Liver (tissue), 9 donors: Measurements from ENCODE around the gene KLF5. TPM values are rescaled to one million over a fixed set of nuclear protein-coding genes. Genes with fewer than 3 reads are reported as not detected.

Experiments
- DNase-seq: peaks from one replicate; pipeline ENCODE4 v3.0.0-alpha.2; 2017; ENCODE audit warnings: low spot score
- H3K27ac ChIP-seq, 2 donors: one replicate each; pipeline ENCODE4 v1.7.0; 2013; ENCODE audit warnings: inconsistent platforms in 2 of 2, low read length in 2 of 2, control low read depth in 1 of 2, low read depth in 1 of 2, mild to moderate bottlenecking in 1 of 2
- H3K27me3 ChIP-seq, 4 donors: one replicate each; pipeline versions ENCODE4 v1.6.1 to v1.7.0; 2013; ENCODE audit warnings: low read length in 3 of 4, inconsistent platforms in 1 of 4, mild to moderate bottlenecking in 1 of 4, moderate library complexity in 1 of 4; ENCODE audit not compliant: control insufficient read depth in 4 of 4, insufficient read depth in 4 of 4
- H3K36me3 ChIP-seq, 4 donors: one replicate each; pipeline versions ENCODE4 v1.6.1 to v1.7.0; 2013; ENCODE audit warnings: low read length in 3 of 4, mild to moderate bottlenecking in 3 of 4, low read depth in 1 of 4, moderate library complexity in 1 of 4; ENCODE audit not compliant: control insufficient read depth in 4 of 4, insufficient read depth in 3 of 4
- H3K4me1 ChIP-seq, 4 donors: one replicate each; pipeline versions ENCODE4 v1.6.1 to v1.7.0; 2013; ENCODE audit warnings: low read length in 3 of 4, mild to moderate bottlenecking in 3 of 4, moderate library complexity in 1 of 4; ENCODE audit not compliant: control insufficient read depth in 4 of 4, insufficient read depth in 4 of 4
- H3K4me3 ChIP-seq, 3 donors: one replicate each; pipeline versions ENCODE4 v1.6.1 to v1.7.0; 2013; ENCODE audit warnings: low read length in 3 of 3, control low read depth in 1 of 3, low read depth in 1 of 3, mild to moderate bottlenecking in 1 of 3
- H3K9ac ChIP-seq, 2 donors: one replicate each; pipeline ENCODE4 v1.7.0; 2013; ENCODE audit warnings: low read length in 2 of 2, mild to moderate bottlenecking in 2 of 2, moderate library complexity in 2 of 2, control low read depth in 1 of 2, low read depth in 1 of 2
- H3K9me3 ChIP-seq, 4 donors: one replicate each; pipeline versions ENCODE4 v1.6.1 to v1.7.0; 2013; ENCODE audit warnings: low read length in 3 of 4; ENCODE audit not compliant: control insufficient read depth in 4 of 4
- ATF3 ChIP-seq: IDR thresholded peaks from 2 replicates; pipeline ENCODE4 v1.6.1; 2016; ENCODE audit warnings: antibody characterized with exemption
- CTCF ChIP-seq: fragments of 150-350 bp; IDR thresholded peaks from 2 replicates; pipeline ENCODE4 v1.5.1; 2017; ENCODE audit warnings: improper control_type of control experiment, low read depth, low read length; ENCODE audit not compliant: missing input control
- EGR1 ChIP-seq, 2 donors: IDR thresholded peaks; 2 replicates each; pipeline ENCODE4 v1.6.1; 2016 to 2018; ENCODE audit warnings: antibody characterized with exemption in 2 of 2, low read depth in 2 of 2
- FOXA1 ChIP-seq: IDR thresholded peaks from 2 replicates; pipeline ENCODE4 v1.6.1; 2016; ENCODE audit warnings: antibody characterized with exemption
- FOXA2 ChIP-seq: IDR thresholded peaks from 2 replicates; pipeline ENCODE4 v1.6.1; 2016; ENCODE audit warnings: antibody characterized with exemption
- GABPA ChIP-seq, 2 donors: IDR thresholded peaks in 1 of 2; conservative IDR thresholded peaks in 1 of 2; 2 replicates each; pipeline ENCODE4 v1.6.1; 2016; ENCODE audit warnings: antibody characterized with exemption in 2 of 2, mild to moderate bottlenecking in 1 of 2, moderate library complexity in 1 of 2
- HNF4A ChIP-seq, 2 donors: conservative IDR thresholded peaks; 2 replicates each; pipeline ENCODE4 v1.6.1; 2016; ENCODE audit warnings: antibody characterized with exemption in 2 of 2, mild to moderate bottlenecking in 2 of 2
- HNF4G ChIP-seq: IDR thresholded peaks from 2 replicates; pipeline ENCODE4 v1.6.1; 2016; ENCODE audit warnings: antibody characterized with exemption
- MAX ChIP-seq: IDR thresholded peaks from 2 replicates; pipeline ENCODE4 v1.6.1; 2016; ENCODE audit warnings: antibody characterized with exemption
- NR2F2 ChIP-seq: IDR thresholded peaks from 2 replicates; pipeline ENCODE4 v1.6.1; 2016; ENCODE audit warnings: antibody characterized with exemption
- RAD21 ChIP-seq, 2 donors: IDR thresholded peaks; 2 replicates each; pipeline ENCODE4 v1.6.1; 2016; ENCODE audit warnings: antibody characterized with exemption in 2 of 2, mild to moderate bottlenecking in 2 of 2
- REST ChIP-seq: IDR thresholded peaks from 2 replicates; pipeline ENCODE4 v1.6.1; 2016; ENCODE audit warnings: antibody characterized with exemption, mild to moderate bottlenecking
- RXRA ChIP-seq, 2 donors: IDR thresholded peaks; 2 replicates each; pipeline ENCODE4 v1.6.1; 2017 to 2018; ENCODE audit warnings: antibody characterized with exemption in 2 of 2, mild to moderate bottlenecking in 1 of 2
- SP1 ChIP-seq: IDR thresholded peaks from 2 replicates; pipeline ENCODE4 v1.6.1; 2018; ENCODE audit warnings: antibody characterized with exemption, mild to moderate bottlenecking
- TAF1 ChIP-seq: conservative IDR thresholded peaks from 2 replicates; pipeline ENCODE4 v1.6.1; 2016; ENCODE audit warnings: antibody characterized with exemption, mild to moderate bottlenecking
- YY1 ChIP-seq: IDR thresholded peaks from 2 replicates; pipeline ENCODE4 v1.6.1; 2016; ENCODE audit warnings: antibody characterized with exemption, mild to moderate bottlenecking
- ZBTB33 ChIP-seq: IDR thresholded peaks from 2 replicates; pipeline ENCODE4 v1.6.1; 2016; ENCODE audit warnings: antibody characterized with exemption
- WGBS: extraction: QIAGEN DNeasy Blood & Tissue Kit; methylation state at CpG from one replicate; pipeline ENCODE4 v1.1.7; 2013; 5-methylcytosine and 5-hydroxymethylcytosine counted together
- polyA plus RNA-seq, 2 donors: library from polyadenylated mRNA; stranded (reverse) in 1 of 2; unstranded in 1 of 2; fragments of 200-250 nt in 1 of 2; fragments of >200 nt in 1 of 2; fragmentation: Nextera tagmentation in 1 of 2; extraction: Ambion mirVana in 1 of 2; gene quantifications; one replicate each; pipeline versions ENCODE4 v1.2.1 to v1.2.3, GENCODE V29; 2013 to 2015
- total RNA-seq, 2 donors: library from RNA; depleted of rRNA; stranded (reverse); fragments of >200 nt; gene quantifications; one replicate each; pipeline ENCODE4 v1.2.3, GENCODE V29; 2014
- donor health status: healthy.
- donor health status: healthy.
- donor health status: healthy.
- donor health status: healthy.
- donor health status: healthy.

KLF5 gene
- total and polyA plus RNA-seq, 4 donors = 0.25 to 0.61 (median 0.36) TPM

- TF ChIP-seq REST (no peak), GABPA (IDR thresholded peaks at IDR 0.05 in 1 of 2, conservative IDR thresholded peaks at IDR 0.05 in 1 of 2) (no peak), MAX (no peak), HNF4A (conservative IDR thresholded peaks at IDR 0.05) (no peak), EGR1 (IDR thresholded peaks at IDR 0.05; ENCODE audit: low read depth in 2 of 2) (no peak), RXRA (IDR thresholded peaks at IDR 0.05) (no peak), ATF3 (no peak), FOXA1 (no peak), NR2F2 (no peak), SP1 (no peak), ZBTB33 (no peak), FOXA2 (no peak), HNF4G (no peak), TAF1 (no peak), RAD21 (IDR thresholded peaks at IDR 0.05) (no peak), YY1 (no peak), CTCF (no peak)
- DNase-seq = no peak
- no peak overlapping the region for H3K27ac ChIP-seq
Observed at GRCh38 chr13:73074014-73074413, 15.2 kb downstream of the KLF5 start.

GRCh38 chr13:73074926-73075325 is 16.1 kb downstream of the KLF5 start:
- Histone ChIP-seq H3K9me3 (no peaks in the 10 kb centered on the region), H3K27me3 (no peaks in the 10 kb centered on the region), H3K27ac (no peak overlapping the region), H3K9ac (no peak overlapping the region), H3K36me3 (no peaks in the 10 kb centered on the region), H3K4me3 (no peak overlapping the region), H3K4me1 (no peaks in the 10 kb centered on the region)
- 91% methylated on average over 1 of the region's 1 CpG for WGBS
- no peak for DNase-seq
- TF ChIP-seq REST (no peak), TAF1 (no peak), RAD21 (IDR thresholded peaks at IDR 0.05) (no peak), SP1 (no peak), HNF4G (no peak), RXRA (IDR thresholded peaks at IDR 0.05) (no peak), ATF3 (no peak), GABPA (IDR thresholded peaks at IDR 0.05 in 1 of 2, conservative IDR thresholded peaks at IDR 0.05 in 1 of 2) (no peak), NR2F2 (no peak), YY1 (no peak), EGR1 (IDR thresholded peaks at IDR 0.05; ENCODE audit: low read depth in 2 of 2) (no peak), CTCF (no peak)

More at GRCh38 chr13:73074014-73074413, 15.2 kb downstream of the KLF5 start:
- WGBS = 76% methylated on average over 2 of the region's 2 CpGs
- H3K4me3 ChIP-seq = no peak overlapping the region
- no peaks in the 10 kb centered on the region for H3K9me3 ChIP-seq
- H3K27me3 ChIP-seq = no peaks in the 10 kb centered on the region
- no peaks in the 10 kb centered on the region for H3K36me3 ChIP-seq
- no peak overlapping the region for H3K9ac ChIP-seq
- no peaks in the 10 kb centered on the region for H3K4me1 ChIP-seq
